C1 segment of cervical spinal cord (tissue), 14 donors: ENCODE data around the gene TREH.
"Not testable (repeated sequence)": the region's sequence is repeated elsewhere in the genome, so short reads cannot be mapped to it uniquely, and the experiment has no call there.

Source experiments
- DNase-seq, 14 donors: peaks; one replicate each; lab custom pipeline; 2025; lab: John Stamatoyannopoulos, UW

Gene TREH

GRCh38 chr11:118614511-118614910 is 64.9 kb downstream of the TREH start:
- no peak for DNase-seq

GRCh38 chr11:118612378-118612777 is 67.1 kb downstream of the TREH start:
- no peak for DNase-seq

- not testable (repeated sequence) for DNase-seq
Measured at GRCh38 chr11:118611433-118611795, 68.0 kb downstream of the TREH start.

- DNase-seq = peak in 11 of 14 donors; percentile 17 to 73 (median 44)
Measured at GRCh38 chr11:118610773-118611432, 68.5 kb downstream of the TREH start.

- no peak for DNase-seq
Measured at GRCh38 chr11:118610225-118610772, 69.2 kb downstream of the TREH start.

GRCh38 chr11:118609380-118610224 is 69.8 kb downstream of the TREH start:
- DNase-seq = peak in 12 of 14 donors; percentile 9 to 88 (median 64)

- DNase-seq = peak in 9 of 14 donors; percentile 39 to 85 (median 60)
Measured at GRCh38 chr11:118608360-118609227, 70.9 kb downstream of the TREH start.

- DNase-seq = peak in 12 of 14 donors; percentile 44 to 94 (median 76)
Measured at GRCh38 chr11:118607401-118608359, 71.8 kb downstream of the TREH start, which contains the start of gene PHLDB1. TSS of gene PHLDB1 (plus strand) at chr11:118607615. CDS start at chr11:118613837, 6,222 bp downstream.
